Measurements from ENCODE around the gene NEDD1.

Gene NEDD1

GRCh38 chr12:96886998-96887677 lies 19.9 kb upstream of the NEDD1 start:
- H3F3A ChIP-seq (ENCODE audit: insufficient read depth, low read length): no peaks in the 10 kb centered on the region
- no peaks in the 10 kb centered on the region for H3K27me3 ChIP-seq (ENCODE audit: insufficient read depth, low read length)
- no peak overlapping the region for H3K27ac ChIP-seq (ENCODE audit: low read depth, low read length, poor library complexity, severe bottlenecking)
- no peaks in the 10 kb centered on the region for H3K36me3 ChIP-seq (ENCODE audit: insufficient read depth, low read length)
- no peak overlapping the region for H3K4me3 ChIP-seq (ENCODE audit: low read depth, low read length, poor library complexity, severe bottlenecking)
- no peaks in the 10 kb centered on the region for H3K9me3 ChIP-seq (ENCODE audit: low read length)
- no peak overlapping the region for H2AFZ ChIP-seq (ENCODE audit: low read length)
- no peaks in the 10 kb centered on the region for H3K79me2 ChIP-seq (ENCODE audit: insufficient read depth, low read length)
- H4K20me1 ChIP-seq (ENCODE audit: insufficient read depth, low read length): no peaks in the 10 kb centered on the region
- no peak overlapping the region for H3K4me2 ChIP-seq (ENCODE audit: low read length)
- no peaks in the 10 kb centered on the region for H3K9me2 ChIP-seq (ENCODE audit: low read depth, low read length)
- H3K9ac ChIP-seq (ENCODE audit: low read length): no peak overlapping the region
- no peak for TF ChIP-seq CTCF (IDR thresholded peaks at IDR 0.05; ENCODE audit: low read length)
- TF ChIP-seq EZH2 (IDR thresholded peaks at IDR 0.05; ENCODE audit: borderline replicate concordance, low read length): no peak
- H3K4me1 ChIP-seq (ENCODE audit: insufficient read depth, low read length, severe bottlenecking): no peaks in the 10 kb centered on the region

- H3K27me3 ChIP-seq (ENCODE audit: insufficient read depth, low read length): no peaks in the 10 kb centered on the region
- H3K9me2 ChIP-seq (ENCODE audit: low read depth, low read length): no peaks in the 10 kb centered on the region
- no peak overlapping the region for H3K27ac ChIP-seq (ENCODE audit: low read depth, low read length, poor library complexity, severe bottlenecking)
- no peak overlapping the region for H2AFZ ChIP-seq (ENCODE audit: low read length)
- H4K20me1 ChIP-seq (ENCODE audit: insufficient read depth, low read length): no peaks in the 10 kb centered on the region
- H3K36me3 ChIP-seq (ENCODE audit: insufficient read depth, low read length): no peaks in the 10 kb centered on the region
- no peak overlapping the region for H3K4me2 ChIP-seq (ENCODE audit: low read length)
- H3K4me3 ChIP-seq (ENCODE audit: low read depth, low read length, poor library complexity, severe bottlenecking): no peak overlapping the region
- H3K4me1 ChIP-seq (ENCODE audit: insufficient read depth, low read length, severe bottlenecking): no peaks in the 10 kb centered on the region
- H3K9ac ChIP-seq (ENCODE audit: low read length): no peak overlapping the region
- H3F3A ChIP-seq (ENCODE audit: insufficient read depth, low read length): no peaks in the 10 kb centered on the region
- no peak for TF ChIP-seq EZH2 (IDR thresholded peaks at IDR 0.05; ENCODE audit: borderline replicate concordance, low read length)
- TF ChIP-seq CTCF (IDR thresholded peaks at IDR 0.05; ENCODE audit: low read length): no peak
- no peaks in the 10 kb centered on the region for H3K79me2 ChIP-seq (ENCODE audit: insufficient read depth, low read length)
- H3K9me3 ChIP-seq (ENCODE audit: low read length): no peaks in the 10 kb centered on the region
These were observed 17.7 kb upstream of the NEDD1 start for GRCh38 chr12:96889273-96889933.

- no peak overlapping the region for H3K9ac ChIP-seq (ENCODE audit: low read length)
- no peak overlapping the region for H3K27ac ChIP-seq (ENCODE audit: low read depth, low read length, poor library complexity, severe bottlenecking)
- no peak overlapping the region for H3K4me2 ChIP-seq (ENCODE audit: low read length)
- no peaks in the 10 kb centered on the region for H3K36me3 ChIP-seq (ENCODE audit: insufficient read depth, low read length)
- H3K27me3 ChIP-seq (ENCODE audit: insufficient read depth, low read length): no peaks in the 10 kb centered on the region
- H4K20me1 ChIP-seq (ENCODE audit: insufficient read depth, low read length): no peaks in the 10 kb centered on the region
- H3F3A ChIP-seq (ENCODE audit: insufficient read depth, low read length): no peaks in the 10 kb centered on the region
- H3K9me2 ChIP-seq (ENCODE audit: low read depth, low read length): no peaks in the 10 kb centered on the region
- no peaks in the 10 kb centered on the region for H3K79me2 ChIP-seq (ENCODE audit: insufficient read depth, low read length)
- TF ChIP-seq CTCF (IDR thresholded peaks at IDR 0.05; ENCODE audit: low read length) (no peak), EZH2 (IDR thresholded peaks at IDR 0.05; ENCODE audit: borderline replicate concordance, low read length) (no peak)
- H2AFZ ChIP-seq (ENCODE audit: low read length): no peak overlapping the region
- H3K4me1 ChIP-seq (ENCODE audit: insufficient read depth, low read length, severe bottlenecking): no peaks in the 10 kb centered on the region
- H3K4me3 ChIP-seq (ENCODE audit: low read depth, low read length, poor library complexity, severe bottlenecking): no peak overlapping the region
- no peaks in the 10 kb centered on the region for H3K9me3 ChIP-seq (ENCODE audit: low read length)
These were observed 16.7 kb upstream of the NEDD1 start for GRCh38 chr12:96890331-96890730.

All from OCI-LY1 (cell line).